HG02970 (cell line): Measurements from ENCODE around the gene EMILIN2.
"Not testable (repeated sequence)": the region's sequence is repeated elsewhere in the genome, so short reads cannot be mapped to it uniquely, and the experiment has no call there.

ENCODE experiments used
- ATAC-seq: cut with Tn5 transposase; IDR thresholded peaks from one replicate; pipeline ENCODE4 v1.9.1; 2021; ENCODE audit warnings: mild to moderate bottlenecking, moderate library complexity, moderate number of reproducible peaks; ENCODE audit not compliant: unreplicated experiment, low FRiP score

The EMILIN2 gene

DNA sequence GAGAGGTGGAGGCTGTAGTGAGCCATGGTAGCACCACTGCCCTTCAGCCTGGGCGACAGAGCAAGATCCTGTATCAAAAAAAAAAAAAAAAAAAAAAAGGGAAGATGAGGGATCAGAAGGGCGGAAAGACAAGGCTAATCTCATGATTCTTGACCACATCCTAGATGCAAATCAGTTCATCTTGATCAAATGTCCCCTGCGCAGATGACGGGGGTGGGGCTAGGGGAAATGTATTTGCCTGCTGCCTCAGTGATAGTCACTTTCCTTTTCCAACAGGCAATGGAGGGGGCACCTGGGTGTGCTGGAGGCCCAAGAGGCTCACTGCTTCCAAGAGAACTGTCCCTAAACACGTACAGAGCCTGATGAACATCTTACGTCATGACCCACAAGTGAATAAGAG lies 3.7 kb upstream of the EMILIN2 start:
- no peak for ATAC-seq

GRCh38 chr18:2845172-2845571 lies 1.6 kb upstream of the EMILIN2 start:
- ATAC-seq = no peak

DNA sequence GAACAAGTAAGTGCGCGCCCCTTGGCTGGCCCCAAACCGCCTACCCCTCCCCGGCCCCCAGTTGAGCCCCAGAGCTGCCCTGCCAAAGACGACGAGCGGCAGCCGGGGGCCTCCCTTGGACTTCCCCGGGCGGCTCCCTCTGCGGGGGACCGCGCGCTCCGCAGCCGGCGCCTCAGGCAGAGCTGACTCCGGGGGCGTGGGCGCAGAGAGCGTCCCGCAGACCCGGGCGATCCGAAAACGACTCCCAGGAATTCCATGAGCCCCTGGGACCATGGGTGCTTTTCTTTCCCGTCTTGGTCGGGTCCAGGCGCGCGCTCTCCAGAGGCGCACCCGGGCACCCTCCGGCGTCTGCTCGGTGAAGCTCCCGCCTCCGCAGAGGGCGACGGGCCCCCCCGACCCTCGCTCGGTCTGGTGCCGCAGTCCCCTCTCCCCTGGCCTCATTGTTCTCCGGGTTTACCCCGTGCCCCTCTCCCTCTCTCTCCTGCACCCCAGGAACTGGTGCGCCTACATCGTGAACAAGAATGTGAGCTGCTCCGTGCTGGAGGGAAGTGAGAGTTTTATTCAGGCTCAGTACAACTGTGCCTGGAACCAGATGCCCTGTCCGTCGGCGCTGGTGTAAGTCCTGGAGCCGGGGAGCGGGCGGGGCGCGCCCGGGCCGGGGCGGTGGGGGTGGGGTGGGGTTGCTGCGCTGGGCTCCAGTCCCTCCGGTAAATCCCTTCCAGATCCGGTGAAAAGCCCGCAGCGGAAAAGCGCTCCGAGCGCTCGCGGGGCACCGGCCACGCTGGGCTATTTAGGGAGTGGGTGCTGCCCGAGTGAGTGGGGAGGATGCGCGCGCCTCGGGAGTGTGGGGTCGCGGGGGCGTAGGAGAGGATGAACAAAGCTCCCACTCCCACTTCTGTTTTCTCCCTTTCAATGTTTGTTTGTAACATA lies 776 bp downstream of the EMILIN2 start:
- no peak for ATAC-seq

GRCh38 chr18:2848247-2849246 lies 1.7 kb downstream of the EMILIN2 start:
- no peak for ATAC-seq

DNA sequence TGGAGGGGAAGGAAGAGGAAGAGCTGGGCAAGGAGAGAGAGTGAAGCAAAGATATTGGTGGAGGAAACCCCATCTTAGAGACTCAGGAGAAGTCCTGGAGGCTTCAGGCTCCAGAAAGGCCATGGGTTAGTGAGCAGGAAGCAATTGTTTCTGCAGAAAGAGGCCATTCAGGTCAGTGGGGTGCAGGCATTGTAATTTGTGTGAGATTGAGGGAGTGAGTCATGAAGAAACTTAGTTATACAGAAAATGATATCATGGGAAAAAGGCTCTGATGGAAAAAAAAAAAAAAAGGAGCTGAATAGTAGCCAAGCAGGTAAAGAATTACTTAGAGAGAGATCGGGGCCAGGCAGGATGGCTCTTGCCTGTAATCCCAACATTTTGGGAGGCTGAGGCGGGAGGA lies 4.0 kb downstream of the EMILIN2 start:
- no peak for ATAC-seq

DNA sequence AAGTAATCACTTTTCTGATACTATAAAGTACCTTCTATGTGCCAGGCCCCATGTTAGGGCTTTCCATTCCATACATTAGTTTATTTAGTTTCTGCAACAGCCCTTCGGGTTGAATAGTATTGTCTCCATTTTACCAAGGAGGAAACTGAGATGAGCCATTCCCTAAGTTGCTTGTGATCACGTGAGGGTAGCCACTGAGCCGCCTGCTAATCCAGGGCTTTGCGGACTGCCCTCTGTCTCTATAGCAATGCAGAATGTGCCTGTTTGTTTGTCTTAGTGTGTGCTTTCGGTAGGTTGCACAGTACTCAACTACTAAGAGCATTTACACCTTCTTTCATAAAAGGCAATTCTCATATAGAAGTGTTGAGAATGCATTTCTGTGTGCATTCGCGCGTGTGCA lies 5.0 kb downstream of the EMILIN2 start:
- ATAC-seq = no peak

DNA sequence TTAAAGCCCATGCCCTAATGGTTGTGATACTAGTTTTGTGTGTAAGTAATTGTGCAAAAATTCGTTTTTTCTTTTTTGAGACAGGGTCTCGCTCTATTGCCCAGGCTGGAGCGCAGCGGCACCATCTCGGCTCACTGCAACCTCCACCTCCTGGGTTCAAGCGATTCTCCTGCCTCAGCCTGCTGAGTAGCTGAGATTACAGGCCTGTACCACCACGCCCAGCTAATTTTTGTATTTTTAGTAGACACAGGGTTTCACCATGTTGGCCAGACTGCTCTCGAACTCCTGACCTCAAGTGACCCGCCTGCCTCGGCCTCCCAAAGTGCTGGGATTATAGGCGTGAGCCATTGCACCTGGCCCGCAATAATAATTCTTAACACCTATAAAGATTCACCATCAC lies 5.7 kb downstream of the EMILIN2 start:
- ATAC-seq = not testable (repeated sequence)

DNA sequence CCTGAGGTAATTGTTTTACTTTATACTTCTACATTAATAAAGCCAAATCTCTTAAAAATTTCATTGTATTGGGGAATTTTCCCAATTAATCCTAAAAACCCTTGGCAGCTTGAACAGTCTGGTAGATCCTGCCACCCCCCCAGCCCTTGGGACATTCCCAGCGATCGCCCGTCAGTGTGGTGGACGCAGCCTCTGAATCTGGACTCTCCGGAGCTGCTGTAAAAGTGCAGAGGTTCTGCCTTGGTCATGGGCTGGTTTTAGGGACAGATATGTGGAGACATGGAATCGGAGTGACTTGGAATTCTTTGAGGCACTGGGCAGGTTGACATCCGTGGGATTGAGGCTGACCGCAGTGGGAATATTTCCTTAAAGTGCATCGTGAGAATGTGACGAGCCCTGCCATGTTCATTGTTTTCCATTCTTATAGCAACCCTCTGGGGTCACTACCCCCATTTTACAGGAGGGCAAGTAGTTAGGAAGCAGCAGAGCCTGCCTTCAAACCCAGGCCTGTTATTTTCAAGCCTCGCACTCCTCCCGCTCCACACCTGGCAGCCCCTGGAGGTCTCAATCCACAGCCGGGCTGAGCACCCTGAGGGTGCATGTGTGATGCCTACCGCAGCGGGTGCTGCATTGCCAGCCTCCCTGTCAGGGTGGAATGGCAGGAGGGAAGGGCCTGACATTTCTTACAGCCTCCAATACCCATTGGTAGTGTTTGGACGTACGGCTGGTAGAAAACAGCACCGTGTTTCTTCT lies 6.5 kb downstream of the EMILIN2 start:
- no peak for ATAC-seq

- no peak for ATAC-seq
These were observed 7.3 kb downstream of the EMILIN2 start for GRCh38 chr18:2853926-2854664.

GRCh38 chr18:2854875-2855274 lies 8.1 kb downstream of the EMILIN2 start:
- ATAC-seq = no peak

- ATAC-seq = no peak
These were observed 8.9 kb downstream of the EMILIN2 start for GRCh38 chr18:2855560-2856350.

GRCh38 chr18:2856547-2857170 lies 9.9 kb downstream of the EMILIN2 start:
- ATAC-seq = no peak

GRCh38 chr18:2857491-2858131 lies 10.8 kb downstream of the EMILIN2 start:
- ATAC-seq = no peak

GRCh38 chr18:2860397-2860796 lies 13.6 kb downstream of the EMILIN2 start:
- not testable (repeated sequence) for ATAC-seq

DNA sequence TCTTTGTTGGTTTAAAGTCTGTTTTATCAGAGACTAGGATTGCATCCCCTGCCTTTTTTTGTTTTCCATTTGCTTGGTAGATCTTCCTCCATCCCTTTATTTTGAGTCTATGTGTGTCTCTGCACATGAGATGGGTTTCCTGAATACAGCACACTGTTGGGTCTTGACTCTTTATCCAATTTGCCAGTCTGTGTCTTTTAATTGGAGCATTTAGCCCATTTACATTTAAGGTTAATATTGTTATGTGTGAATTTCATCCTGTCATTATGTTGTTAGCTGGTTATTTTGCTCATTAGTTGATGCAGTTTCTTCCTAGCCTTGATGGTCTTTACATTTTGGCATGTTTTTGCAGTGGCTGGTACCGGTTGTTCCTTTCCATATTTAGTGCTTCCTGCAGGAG lies 17.2 kb downstream of the EMILIN2 start:
- not testable (repeated sequence) for ATAC-seq

DNA sequence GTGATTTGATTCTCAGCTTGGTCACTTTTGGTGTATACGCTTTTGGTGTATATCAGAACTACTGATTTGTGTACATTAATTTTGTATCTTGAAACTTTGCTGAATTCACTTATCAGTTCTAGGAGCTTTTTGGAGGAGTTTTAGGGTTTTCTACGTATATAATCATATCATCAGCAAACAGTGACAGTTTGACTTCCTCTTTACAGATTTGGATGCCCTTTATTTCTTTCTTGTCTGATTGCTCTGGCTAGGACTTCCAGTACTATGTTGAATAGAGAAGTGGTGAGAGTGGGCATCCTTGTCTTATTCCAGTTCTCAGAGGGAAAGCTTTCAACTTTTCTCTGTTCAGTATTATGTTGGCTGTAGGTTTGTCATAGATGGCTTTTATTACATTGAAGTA lies 19.7 kb downstream of the EMILIN2 start:
- not testable (repeated sequence) for ATAC-seq

- ATAC-seq = no peak
These were observed 22.4 kb downstream of the EMILIN2 start for GRCh38 chr18:2869207-2869606.

DNA sequence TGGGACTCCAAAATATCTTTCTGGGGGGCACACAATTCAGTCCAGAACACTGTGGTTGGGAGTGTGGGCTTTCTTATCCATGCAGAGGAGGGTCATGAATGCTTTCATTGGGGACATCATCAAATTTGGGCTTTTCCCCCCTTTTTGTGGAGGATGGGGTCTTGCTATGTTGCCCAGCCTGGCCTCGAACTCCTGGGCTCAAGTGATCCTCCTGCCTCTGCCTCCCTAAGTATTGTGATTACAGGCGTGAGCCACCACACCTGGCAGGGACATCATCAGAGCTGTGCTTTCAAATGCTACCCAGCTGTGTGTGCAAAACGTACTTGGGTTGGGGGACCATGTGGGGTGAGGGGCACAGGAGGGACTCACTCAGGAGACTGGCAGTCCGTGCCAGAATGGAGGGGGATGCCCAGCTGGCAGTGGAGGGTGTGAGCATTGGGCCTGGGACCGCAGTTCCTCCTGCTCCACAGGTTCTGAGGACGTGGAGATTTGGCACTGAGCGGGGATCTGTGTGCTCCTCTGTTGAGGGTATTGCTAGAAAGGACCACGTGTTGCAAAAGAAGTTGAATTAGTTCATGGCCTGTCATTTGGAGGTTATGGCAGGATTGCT lies 24.4 kb downstream of the EMILIN2 start:
- no peak for ATAC-seq
